ENCODE data around the gene MAGI2.

Gene MAGI2

DNA sequence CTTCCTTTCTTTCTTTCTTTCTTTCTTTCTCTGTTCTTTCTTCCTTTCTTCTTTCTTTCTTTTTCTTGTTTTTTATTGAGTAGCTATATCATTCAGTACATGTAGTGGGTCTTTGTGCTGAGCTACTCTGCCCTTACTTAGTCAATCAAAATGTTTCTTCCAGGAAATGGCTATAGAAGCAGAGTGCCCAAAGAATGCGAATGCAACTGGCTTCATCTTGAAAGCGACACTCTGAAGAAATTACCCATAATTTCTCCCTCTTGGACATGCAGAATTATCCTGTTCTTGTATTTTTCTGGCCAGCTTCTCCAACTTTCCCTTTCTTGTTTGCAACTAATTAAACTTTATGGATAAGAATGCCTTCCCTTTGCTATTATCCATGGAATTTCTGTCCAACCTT, 441.5 kb downstream of the MAGI2 start:
- TF ChIP-seq, protein P1, sequence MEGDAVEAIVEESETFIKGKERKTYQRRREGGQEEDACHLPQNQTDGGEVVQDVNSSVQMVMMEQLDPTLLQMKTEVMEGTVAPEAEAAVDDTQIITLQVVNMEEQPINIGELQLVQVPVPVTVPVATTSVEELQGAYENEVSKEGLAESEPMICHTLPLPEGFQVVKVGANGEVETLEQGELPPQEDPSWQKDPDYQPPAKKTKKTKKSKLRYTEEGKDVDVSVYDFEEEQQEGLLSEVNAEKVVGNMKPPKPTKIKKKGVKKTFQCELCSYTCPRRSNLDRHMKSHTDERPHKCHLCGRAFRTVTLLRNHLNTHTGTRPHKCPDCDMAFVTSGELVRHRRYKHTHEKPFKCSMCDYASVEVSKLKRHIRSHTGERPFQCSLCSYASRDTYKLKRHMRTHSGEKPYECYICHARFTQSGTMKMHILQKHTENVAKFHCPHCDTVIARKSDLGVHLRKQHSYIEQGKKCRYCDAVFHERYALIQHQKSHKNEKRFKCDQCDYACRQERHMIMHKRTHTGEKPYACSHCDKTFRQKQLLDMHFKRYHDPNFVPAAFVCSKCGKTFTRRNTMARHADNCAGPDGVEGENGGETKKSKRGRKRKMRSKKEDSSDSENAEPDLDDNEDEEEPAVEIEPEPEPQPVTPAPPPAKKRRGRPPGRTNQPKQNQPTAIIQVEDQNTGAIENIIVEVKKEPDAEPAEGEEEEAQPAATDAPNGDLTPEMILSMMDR (IDR thresholded peaks at IDR 0.05; ENCODE audit: low read depth, low read length): no peak
- no peak for DNase-seq (ENCODE audit: extremely low read depth, low read depth)

DNA sequence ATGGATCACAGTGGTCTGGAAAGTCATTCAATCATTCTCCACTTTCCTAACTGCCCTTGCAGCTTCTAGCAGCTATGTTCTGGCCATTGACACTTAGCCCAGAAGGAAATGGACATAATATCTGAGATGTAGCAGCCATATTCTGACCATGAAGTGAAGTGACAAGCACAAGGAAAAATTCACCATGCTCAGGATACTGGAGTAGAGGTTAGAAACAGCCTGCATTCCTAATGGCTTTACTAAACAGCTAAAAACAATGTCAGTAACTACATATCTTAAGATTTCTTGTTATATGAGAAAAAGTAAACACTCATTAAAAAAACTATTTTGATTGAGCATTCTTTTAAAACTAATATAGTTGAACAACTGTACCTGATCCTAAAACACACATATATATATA, 443.8 kb downstream of the MAGI2 start:
- TF ChIP-seq, protein P1 (IDR thresholded peaks at IDR 0.05; ENCODE audit: low read depth, low read length): no peak
- no peak for DNase-seq (ENCODE audit: extremely low read depth, low read depth)

DNA sequence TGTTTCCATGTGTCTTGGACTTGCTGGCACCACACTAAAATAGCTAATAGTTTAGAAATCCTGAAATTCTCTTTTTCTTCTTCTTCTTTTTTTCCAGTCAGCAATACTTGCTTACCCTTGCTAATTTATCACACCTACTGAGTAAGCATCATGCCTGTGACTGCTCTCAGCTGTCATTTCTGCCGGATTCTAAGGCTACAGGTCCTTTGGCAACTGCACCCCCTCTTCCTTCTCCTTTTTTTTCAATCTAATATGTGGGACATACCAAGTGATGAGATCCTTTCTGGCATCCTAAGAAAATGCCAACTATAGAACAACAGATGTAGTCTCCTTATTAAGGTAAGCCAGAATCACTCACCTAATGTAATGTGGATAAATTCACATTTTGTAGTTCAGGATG, 444.7 kb downstream of the MAGI2 start:
- TF ChIP-seq, protein P1 (IDR thresholded peaks at IDR 0.05; ENCODE audit: low read depth, low read length): no peak
- no peak for DNase-seq (ENCODE audit: extremely low read depth, low read depth)

DNA sequence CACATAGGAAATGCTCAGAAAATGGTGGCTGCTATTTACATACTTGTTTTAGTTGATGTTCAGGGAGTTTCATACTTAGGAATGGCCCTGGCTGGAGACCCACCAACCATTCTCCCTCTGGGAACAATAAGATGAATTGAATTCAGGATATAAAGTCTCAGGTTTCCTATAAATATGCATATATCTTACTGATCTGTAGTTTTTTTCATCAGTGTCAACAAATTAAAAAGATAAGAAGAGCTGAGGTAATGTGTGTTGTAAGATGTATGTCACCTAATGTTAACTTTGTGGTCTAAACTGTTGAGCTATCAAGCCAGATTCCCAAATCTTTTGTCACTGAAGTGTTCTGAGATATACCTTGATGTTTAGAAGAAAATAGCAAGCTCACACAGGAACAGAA, 457.5 kb downstream of the MAGI2 start:
- DNase-seq (ENCODE audit: extremely low read depth, low read depth): no peak
- TF ChIP-seq, protein P1 (IDR thresholded peaks at IDR 0.05; ENCODE audit: low read depth, low read length): no peak

DNA sequence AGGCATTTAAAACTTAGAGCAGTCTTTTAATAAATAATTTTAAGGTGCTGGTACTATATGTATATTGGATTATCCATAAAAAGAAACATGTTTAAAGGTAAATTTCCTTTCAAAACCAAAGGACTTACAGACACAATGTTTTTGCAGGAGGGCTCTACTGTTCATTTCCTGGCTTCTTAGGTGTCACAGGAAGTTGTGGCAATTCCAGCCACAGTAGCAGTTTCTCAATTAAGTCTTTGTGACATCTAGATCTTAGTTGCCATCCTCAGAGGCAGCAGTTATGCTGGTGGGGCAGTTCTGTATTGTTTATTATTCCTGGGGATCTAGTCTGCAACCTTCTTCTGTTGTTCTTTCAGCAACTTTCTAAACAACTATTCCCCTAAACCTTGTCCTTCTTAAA, 460.1 kb downstream of the MAGI2 start:
- no peak for DNase-seq (ENCODE audit: extremely low read depth, low read depth)
- TF ChIP-seq, protein P1 (IDR thresholded peaks at IDR 0.05; ENCODE audit: low read depth, low read length): no peak

DNA sequence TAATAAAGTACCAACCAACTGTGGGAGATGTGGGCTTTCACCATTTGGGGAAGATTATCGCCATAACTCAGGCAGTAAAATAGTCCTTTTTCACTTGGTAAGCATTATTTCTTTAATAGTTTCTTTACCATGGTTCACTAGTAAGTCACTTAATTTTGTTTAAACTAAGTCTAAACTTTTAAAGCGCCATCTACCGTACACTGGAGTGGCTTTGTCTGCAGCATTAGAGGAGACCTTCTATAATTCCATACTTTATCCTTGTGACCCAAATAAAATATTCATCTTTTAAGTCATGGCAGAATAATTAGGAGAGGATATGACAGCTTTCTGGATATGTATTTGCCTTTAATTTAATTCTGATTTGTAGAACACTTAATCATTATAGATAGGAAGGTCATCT, 468.0 kb downstream of the MAGI2 start:
- DNase-seq (ENCODE audit: extremely low read depth, low read depth): no peak

DNA sequence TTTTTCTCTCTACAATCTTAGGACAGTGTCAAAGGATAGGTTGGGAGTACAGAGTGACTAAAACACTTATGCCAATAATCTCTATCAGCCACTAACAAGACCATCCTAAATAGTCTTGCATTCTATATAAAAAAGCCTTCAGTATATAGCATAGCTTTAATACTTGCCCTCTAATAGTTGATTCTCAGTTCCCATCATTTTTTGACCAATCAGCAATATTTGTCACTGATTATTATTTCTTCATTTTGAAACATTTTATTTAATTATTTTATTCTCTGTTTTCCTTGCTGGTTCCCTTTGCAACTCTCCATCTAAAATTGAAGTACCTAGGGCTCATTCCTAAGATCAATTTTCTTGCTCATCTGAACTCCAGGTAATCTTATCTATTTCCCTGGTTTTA, 470.0 kb downstream of the MAGI2 start:
- TF ChIP-seq, protein P1 (IDR thresholded peaks at IDR 0.05; ENCODE audit: low read depth, low read length): no peak
- DNase-seq (ENCODE audit: extremely low read depth, low read depth): no peak

More for the DNA sequence above, 468.0 kb downstream of the MAGI2 start:
- TF ChIP-seq, protein P1 (IDR thresholded peaks at IDR 0.05; ENCODE audit: low read depth, low read length): no peak

Measured in AG09319 (cell line).